Activated naive CD4-positive, alpha-beta T cell treated with anti-CD3 and anti-CD28 coated beads, Interleukin-2, amount 10 ng/mL, durations not matched to agents 7 days and 5 days (primary cell): Measurements from ENCODE around the gene ZBTB3.

Source experiments
- CTCF ChIA-PET: fragments of 350-600 bp; sonication (Branson Sonifier 250); formaldehyde crosslinking; loops from one replicate; lab custom pipeline; 2021; ENCODE audit warnings: antibody characterized with exemption; lab: Charles Lee
- DNase-seq: peaks from one replicate; pipeline ENCODE4 v3.0.0-alpha.2; 2020
- H3K27ac Mint-ChIP-seq: one replicate; pipeline ENCODE4 v1.8.0; 2021; ENCODE audit warnings: mild to moderate bottlenecking, moderate library complexity, mixed read lengths
- H3K27me3 Mint-ChIP-seq: one replicate; pipeline ENCODE4 v1.8.0; 2021; ENCODE audit warnings: mild to moderate bottlenecking, mixed read lengths
- H3K36me3 Mint-ChIP-seq: one replicate; pipeline ENCODE4 v1.8.0; 2021; ENCODE audit warnings: mixed read lengths
- H3K4me1 Mint-ChIP-seq: one replicate; pipeline ENCODE4 v1.8.0; 2021; ENCODE audit warnings: mixed read lengths
- H3K4me3 Mint-ChIP-seq: one replicate; pipeline ENCODE4 v1.8.0; 2021; ENCODE audit warnings: mild to moderate bottlenecking, moderate library complexity, mixed read lengths
- H3K9me3 Mint-ChIP-seq: one replicate; pipeline ENCODE4 v1.8.0; 2021; ENCODE audit warnings: mixed read lengths

The ZBTB3 gene

DNA sequence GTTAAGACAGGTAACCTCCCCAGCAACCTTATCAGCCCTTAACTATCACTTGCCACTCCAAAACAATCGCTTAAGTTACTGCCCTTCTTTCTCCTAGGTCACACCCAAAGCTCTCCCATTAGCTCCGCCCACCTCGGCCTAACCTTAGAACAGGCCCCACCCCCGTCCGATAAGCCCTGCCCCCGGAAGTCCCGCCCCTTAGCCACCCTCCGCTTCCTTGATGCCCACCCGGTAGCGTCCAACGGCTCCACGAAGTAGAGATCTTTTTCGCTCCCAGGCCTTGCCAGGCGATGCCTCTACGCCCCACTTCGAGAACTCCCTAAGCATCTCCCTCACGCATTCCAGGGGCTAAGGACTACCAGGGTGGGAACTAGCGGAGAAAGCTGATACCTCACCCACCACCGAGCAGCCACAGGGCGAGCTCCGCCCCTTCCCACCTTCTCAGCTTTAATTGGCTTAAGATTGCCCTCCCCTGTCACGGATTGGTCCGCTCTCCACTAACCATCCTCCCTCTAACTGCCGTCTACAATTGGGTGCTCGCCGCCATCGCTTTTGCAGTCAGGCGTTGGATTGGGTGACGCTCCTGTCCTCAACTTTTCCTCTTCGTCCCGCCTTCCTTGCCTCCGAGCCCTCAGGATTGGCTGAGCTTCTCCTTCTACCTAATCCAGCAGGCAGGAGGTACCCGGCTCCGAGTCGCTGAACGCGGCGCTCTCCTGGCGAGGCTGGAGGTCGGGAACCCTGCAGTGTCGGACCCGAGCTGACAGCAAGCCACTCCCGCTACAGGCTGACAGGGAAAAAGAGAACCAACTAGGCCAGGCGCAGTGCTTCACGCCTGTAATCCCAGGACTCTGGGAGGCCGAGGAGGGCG is at the start of gene ZBTB3:
TSS of gene ZBTB3 (minus strand) at position 425 of the 868 bp plus-strand sequence. CDS start 496 bp downstream, outside the sequence.
- Mint-ChIP-seq H3K4me3 (peak within 1 kb of the TSS; percentile 87), H3K9me3 (no peaks in the 10 kb centered on the region), H3K4me1 (peaks cover 35% of the 10 kb centered on the region), H3K36me3 (peaks cover 9% of the 10 kb centered on the region), H3K27me3 (peaks cover 8% of the 10 kb centered on the region), H3K27ac (peak within 1 kb of the TSS; percentile 94)
- CTCF ChIA-PET, result interaction anchor here (0.6 to 2.5 kb wide), 9 partner anchors 8 to 212 kb away, joined by 3 to 11 read pairs (median 4); partner anchors contain the start of gene POLR2G
- peak; percentile 98 for DNase-seq

DNA sequence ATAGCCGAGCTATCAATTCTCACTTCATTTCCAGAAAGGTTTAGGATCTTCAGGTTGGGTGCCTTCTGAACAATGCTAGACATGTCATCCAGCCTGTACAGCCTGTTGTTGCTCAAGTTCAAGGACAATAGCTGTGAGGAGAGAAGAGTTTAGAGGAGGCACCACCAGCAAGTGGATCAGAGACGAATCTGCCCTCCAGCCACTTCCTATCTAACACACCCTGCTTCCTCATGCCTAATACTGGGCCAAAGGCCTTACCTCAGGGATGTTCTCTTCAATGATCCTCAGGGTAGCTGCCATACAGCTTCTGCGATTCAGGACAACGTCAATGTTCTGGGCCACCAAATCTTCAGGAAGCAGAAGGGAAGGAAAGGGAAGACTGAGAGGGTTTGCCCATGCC is 47.1 kb upstream of the ZBTB3 start:
- H3K27ac Mint-ChIP-seq, result no peak overlapping the region
- peaks cover 63% of the 10 kb centered on the region for H3K36me3 Mint-ChIP-seq
- peaks cover 4% of the 10 kb centered on the region for H3K27me3 Mint-ChIP-seq
- H3K4me3 Mint-ChIP-seq, result no peak overlapping the region
- CTCF ChIA-PET, result interaction anchor here (0.7 to 2.5 kb wide), 3 partner anchors 14 to 62 kb away, joined by 3 to 10 read pairs (median 4); partner anchors contain the start of gene TMEM179B
- H3K4me1 Mint-ChIP-seq, result peaks cover 27% of the 10 kb centered on the region
- DNase-seq, result no peak
- no peaks in the 10 kb centered on the region for H3K9me3 Mint-ChIP-seq

DNA sequence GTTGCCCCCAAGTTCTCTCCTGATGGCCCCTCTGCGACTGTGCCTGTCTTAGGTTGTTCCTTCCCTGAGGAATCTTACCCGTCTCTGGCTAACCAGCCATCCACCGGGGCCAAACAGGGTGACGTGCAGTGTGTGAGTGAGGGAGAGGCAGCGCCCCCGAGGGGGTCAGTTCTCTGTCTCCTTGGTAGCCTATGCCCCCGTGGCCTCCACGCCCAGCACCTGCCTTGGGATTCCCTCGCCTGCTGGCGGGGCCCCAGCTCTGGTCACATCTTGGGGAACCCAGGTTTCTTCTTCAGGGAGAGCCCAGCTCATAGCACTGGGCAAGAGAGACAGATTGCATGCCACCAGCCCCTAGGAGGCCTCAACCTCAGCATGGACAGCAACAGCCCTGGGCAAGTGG is 45.5 kb upstream of the ZBTB3 start:
- peaks cover 15% of the 10 kb centered on the region for H3K4me1 Mint-ChIP-seq
- no peaks in the 10 kb centered on the region for H3K27me3 Mint-ChIP-seq
- no peaks in the 10 kb centered on the region for H3K9me3 Mint-ChIP-seq
- peaks cover 74% of the 10 kb centered on the region for H3K36me3 Mint-ChIP-seq
- peak overlapping the region; percentile 24 for H3K27ac Mint-ChIP-seq
- CTCF ChIA-PET, result interaction anchor here (2.5 kb wide), 1 partner anchor 13 kb away, joined by 10 read pairs; the partner anchor contains the start of gene TMEM179B
- DNase-seq, result no peak
- H3K4me3 Mint-ChIP-seq, result no peak overlapping the region

DNA sequence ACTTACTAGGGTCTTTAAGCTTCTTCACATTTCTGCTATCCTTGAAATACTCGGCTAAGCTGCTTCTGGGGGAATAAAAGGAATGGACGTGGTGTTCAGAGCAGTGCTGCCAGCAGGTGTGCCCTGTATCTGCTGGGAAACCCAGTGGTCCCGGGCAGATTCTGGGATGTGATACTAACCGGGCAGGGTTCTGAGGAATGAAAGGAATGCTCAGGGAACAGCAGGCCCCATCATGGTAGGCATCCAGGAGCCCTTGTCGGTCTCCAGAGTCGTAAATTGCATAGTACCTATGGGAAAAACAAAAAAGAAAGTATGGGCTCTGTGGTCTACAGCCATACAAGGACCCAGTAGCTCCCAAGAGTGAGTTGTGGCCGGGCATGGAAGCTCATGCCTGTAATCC is 42.3 kb upstream of the ZBTB3 start:
- H3K4me3 Mint-ChIP-seq, result no peak overlapping the region
- no peaks in the 10 kb centered on the region for H3K27me3 Mint-ChIP-seq
- H3K4me1 Mint-ChIP-seq, result peaks cover 12% of the 10 kb centered on the region
- CTCF ChIA-PET, result no interaction called here
- H3K27ac Mint-ChIP-seq, result no peak overlapping the region
- H3K36me3 Mint-ChIP-seq, result peaks cover 73% of the 10 kb centered on the region
- H3K9me3 Mint-ChIP-seq, result no peaks in the 10 kb centered on the region
- no peak for DNase-seq

DNA sequence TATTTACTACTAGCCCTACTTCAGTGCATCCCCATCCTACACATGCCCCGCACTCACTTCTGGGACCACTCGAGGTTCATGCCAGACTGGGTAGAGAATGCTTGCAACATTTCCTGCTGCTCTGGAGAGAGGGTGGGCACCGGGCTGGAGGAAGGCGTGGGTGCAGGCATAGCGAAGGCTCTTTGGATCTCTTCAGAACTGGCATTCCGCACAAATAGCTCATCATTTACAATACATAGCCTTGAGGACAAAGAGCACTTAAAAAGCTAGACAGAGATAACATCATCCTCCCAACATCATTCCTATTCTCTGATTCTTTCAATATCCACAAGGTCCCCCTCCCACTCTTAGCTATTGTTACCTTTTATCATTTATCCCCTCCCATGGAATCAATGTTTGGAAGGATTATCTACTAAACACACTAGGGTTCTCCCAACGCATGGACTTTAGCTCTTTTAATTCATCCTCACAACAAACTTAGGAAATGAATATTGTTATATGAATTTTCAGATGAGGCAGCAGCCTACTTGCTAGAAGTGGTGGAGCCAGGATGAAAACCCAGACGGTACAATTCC is 40.3 kb upstream of the ZBTB3 start:
- no peak for DNase-seq
- Mint-ChIP-seq H3K27ac (no peak overlapping the region), H3K27me3 (no peaks in the 10 kb centered on the region), H3K4me3 (no peak overlapping the region), H3K4me1 (peaks cover 29% of the 10 kb centered on the region), H3K9me3 (no peaks in the 10 kb centered on the region), H3K36me3 (peaks cover 75% of the 10 kb centered on the region)
- CTCF ChIA-PET, result interaction anchor here (0.7 to 1.4 kb wide), 4 partner anchors 9 to 34 kb away, joined by 3 to 6 read pairs (median 4); partner anchors contain the start of gene NXF1

DNA sequence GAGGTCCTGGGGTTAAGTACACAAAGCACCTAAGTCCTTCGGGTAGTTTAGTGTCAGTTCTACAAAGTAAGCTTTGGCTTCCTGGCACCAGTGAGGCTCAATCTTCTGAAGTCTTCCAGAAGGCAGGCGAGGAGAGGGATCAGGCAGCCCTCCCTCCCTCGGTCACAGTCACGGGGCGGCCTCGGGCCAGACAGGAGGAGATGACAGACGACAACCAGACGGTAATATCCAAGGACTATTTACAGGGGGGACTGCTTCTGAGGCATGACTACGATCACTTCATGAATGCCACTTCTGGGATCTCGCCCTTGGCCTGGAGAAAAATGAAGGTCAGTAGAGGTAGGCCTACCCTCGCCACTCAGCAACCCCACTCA is 38.2 kb upstream of the ZBTB3 start:
- H3K27me3 Mint-ChIP-seq, result no peaks in the 10 kb centered on the region
- no peaks in the 10 kb centered on the region for H3K9me3 Mint-ChIP-seq
- H3K27ac Mint-ChIP-seq, result peak overlapping the region; percentile 98
- peak overlapping the region; percentile 89 for H3K4me3 Mint-ChIP-seq
- peaks cover 47% of the 10 kb centered on the region for H3K4me1 Mint-ChIP-seq
- peaks cover 70% of the 10 kb centered on the region for H3K36me3 Mint-ChIP-seq
- CTCF ChIA-PET, result no interaction called here
- DNase-seq, result peak; percentile 48

DNA sequence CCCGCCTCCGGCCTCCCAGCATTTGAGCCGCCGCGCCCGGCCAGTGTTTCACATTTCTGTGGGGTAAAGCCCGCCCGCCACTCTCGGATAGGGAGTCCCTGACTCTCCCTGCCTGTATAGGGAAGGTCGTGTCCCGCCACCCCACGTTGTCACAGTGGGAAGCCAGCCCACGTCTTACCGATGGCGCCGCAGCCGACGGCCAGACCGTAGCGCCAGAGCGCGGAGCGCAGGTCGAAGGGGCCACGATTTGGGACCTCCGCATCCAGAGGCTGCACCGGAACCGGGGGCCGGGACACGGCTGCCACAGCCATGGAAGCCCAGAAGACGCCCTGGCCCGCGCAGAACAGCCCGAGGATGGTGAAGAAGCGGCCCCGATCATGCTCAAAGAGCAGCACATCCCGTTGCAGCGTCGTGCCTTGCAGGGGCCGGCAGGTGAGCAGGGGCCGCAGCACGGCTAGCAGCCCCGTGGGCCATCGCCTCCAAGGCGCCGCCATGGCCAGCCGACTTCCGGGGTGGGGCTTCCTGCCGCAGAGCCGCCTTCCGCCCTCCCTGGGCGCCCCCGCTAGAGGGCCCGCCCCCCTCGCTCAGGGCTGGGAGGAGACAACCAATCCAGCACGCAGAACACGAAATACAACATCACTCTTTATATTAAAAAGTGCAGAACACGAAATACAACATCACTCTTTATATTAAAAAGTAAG is 37.7 kb upstream of the ZBTB3 start, which contains the start of gene TMEM223:
TSS of gene TMEM223 (minus strand) at position 506 of the 701 bp plus-strand sequence. CDS start at position 494, 12 bp downstream.
- Mint-ChIP-seq H3K27ac (peak within 1 kb of the TSS; percentile 98), H3K4me1 (peaks cover 47% of the 10 kb centered on the region), H3K9me3 (no peaks in the 10 kb centered on the region), H3K4me3 (peak within 1 kb of the TSS; percentile 89), H3K36me3 (peaks cover 70% of the 10 kb centered on the region), H3K27me3 (no peaks in the 10 kb centered on the region)
- DNase-seq, result peak; percentile 95
- CTCF ChIA-PET, result interaction anchor here (1.0 to 1.2 kb wide), 2 partner anchors 73 to 112 kb away, joined by 3 read pairs; no protein-coding TSS in a partner anchor

DNA sequence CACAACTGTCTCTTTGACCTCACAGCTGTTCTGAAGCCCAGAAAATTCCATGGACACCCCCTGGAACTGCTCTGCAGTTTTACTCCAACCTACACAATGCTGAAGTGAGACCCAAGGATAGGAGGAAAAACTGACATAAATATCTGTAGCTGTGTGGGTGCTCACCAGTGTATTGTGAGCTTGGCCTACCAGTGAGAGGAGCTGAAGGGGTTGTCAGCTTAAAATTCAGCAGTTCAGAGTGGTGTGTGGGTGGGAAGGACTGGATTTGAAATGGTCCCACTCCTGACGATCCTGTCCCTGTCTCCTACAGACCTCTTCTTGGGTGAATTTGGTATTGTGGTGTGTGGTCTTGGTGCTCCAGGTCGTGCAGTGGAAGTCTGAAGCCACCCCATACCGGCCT is 35.6 kb upstream of the ZBTB3 start:
- Mint-ChIP-seq H3K27me3 (no peaks in the 10 kb centered on the region), H3K9me3 (no peaks in the 10 kb centered on the region), H3K4me3 (peak overlapping the region; percentile 96), H3K27ac (peak overlapping the region; percentile 98), H3K36me3 (peaks cover 56% of the 10 kb centered on the region), H3K4me1 (peaks cover 56% of the 10 kb centered on the region)
- DNase-seq, result no peak
- CTCF ChIA-PET, result interaction anchor here (0.8 to 4.2 kb wide), 3 partner anchors 16 to 92 kb away, joined by 3 to 32 read pairs (median 4); partner anchors contain the start of genes NXF1, SLC3A2 and ZBTB3

DNA sequence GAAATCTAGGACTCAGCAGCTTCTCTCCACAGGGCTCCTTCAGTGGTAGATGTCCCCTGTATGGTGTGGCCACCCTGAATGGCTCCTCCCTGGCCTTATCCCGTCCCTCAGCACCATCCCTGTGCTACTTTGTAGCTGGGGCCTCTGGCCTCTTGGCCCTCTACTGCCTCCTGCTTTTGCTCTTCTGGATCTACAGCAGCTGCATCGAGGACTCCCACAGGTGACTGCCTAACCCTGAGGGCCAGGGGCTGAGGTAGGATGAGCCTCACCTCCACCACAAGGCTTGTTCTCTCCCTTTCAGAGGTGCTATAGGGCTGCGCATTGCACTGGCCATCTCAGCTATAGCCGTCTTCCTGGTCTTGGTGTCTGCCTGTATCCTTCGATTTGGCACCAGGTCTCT is 35.0 kb upstream of the ZBTB3 start:
- H3K4me3 Mint-ChIP-seq, result peak overlapping the region; percentile 96
- no peak for DNase-seq
- no peaks in the 10 kb centered on the region for H3K9me3 Mint-ChIP-seq
- peaks cover 50% of the 10 kb centered on the region for H3K36me3 Mint-ChIP-seq
- CTCF ChIA-PET, result interaction anchor here (0.8 to 4.2 kb wide), 5 partner anchors 17 to 216 kb away, joined by 3 to 46 read pairs (median 4); partner anchors contain the start of genes NXF1, SLC3A2 and ZBTB3
- no peaks in the 10 kb centered on the region for H3K27me3 Mint-ChIP-seq
- H3K4me1 Mint-ChIP-seq, result peaks cover 56% of the 10 kb centered on the region
- peak overlapping the region; percentile 98 for H3K27ac Mint-ChIP-seq

DNA sequence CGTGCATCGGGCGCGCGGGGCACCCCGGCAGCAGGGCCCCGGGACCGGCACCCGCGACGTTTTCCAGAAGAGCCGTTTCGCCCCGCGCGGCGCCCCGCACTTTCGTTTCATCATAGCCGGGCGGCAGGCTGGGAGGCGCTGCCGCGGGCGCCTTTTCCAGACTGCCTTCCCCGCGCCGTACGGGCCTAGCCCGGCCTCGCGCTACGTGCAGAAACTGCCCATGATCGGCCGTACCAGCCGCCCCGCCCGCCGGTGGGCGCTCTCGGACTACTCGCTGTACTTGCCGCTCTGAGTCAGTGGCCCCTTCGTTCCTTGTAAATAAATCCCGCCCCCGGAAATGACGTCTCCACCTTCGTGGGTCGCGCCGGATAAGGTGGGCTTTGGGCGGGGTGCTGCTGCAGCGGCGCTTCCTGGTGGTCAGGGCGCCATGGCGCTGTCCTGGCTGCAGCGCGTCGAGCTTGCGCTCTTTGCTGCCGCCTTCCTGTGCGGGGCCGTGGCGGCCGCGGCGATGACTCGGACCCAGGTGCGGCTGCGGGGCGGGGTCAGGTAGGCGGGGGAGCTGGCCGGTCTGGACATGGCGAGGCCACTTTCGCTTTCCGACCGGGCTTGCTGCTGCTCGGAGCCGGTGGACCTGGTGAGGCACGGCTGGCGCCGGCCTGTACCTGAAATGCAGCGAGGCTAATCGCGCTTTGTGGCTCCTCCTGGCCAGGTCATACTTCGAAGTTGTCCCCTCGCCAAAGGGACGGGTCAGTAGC is 33.2 kb upstream of the ZBTB3 start, which contains the start of gene TMEM179B:
TSS of gene TMEM179B (plus strand) at position 398 of the 755 bp plus-strand sequence. CDS start at position 428, 30 bp downstream.
- CTCF ChIA-PET, result interaction anchor here (0.7 to 4.2 kb wide), 29 partner anchors 10 to 129 kb away, joined by 3 to 65 read pairs (median 4); partner anchors contain the start of genes NXF1, POLR2G, SLC3A2 and STX5
- Mint-ChIP-seq H3K4me3 (peak within 1 kb of the TSS; percentile 96), H3K27me3 (no peaks in the 10 kb centered on the region), H3K9me3 (no peaks in the 10 kb centered on the region), H3K27ac (peak within 1 kb of the TSS; percentile 98), H3K36me3 (peaks cover 49% of the 10 kb centered on the region), H3K4me1 (peaks cover 50% of the 10 kb centered on the region)
- peak; percentile 99 for DNase-seq

DNA sequence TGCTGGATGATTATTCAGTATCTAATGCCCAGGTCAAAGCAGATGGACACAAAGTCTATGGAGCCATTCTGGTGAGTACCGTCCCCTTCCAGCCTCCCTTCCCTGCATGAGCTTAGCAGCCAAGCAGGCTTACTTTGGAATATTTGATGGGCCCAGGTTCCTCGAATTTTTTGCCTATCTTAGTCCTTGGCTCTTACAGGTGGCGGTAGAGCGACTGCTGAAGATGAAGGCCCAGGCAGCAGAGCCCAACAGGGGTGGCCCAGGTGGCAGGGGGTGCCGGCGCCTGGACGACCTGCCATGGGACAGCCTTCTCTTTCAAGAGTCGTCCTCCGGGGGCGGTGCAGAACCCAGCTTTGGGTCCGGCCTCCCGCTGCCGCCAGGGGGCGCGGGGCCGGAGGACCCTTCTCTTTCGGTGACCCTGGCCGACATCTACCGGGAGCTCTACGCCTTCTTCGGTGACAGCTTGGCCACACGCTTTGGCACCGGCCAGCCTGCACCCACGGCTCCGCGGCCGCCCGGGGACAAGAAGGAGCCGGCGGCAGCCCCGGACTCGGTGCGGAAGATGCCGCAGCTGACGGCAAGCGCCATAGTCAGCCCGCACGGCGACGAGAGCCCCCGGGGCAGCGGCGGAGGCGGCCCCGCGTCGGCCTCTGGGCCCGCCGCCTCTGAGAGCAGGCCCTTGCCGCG is 32.5 kb upstream of the ZBTB3 start:
- CTCF ChIA-PET, result interaction anchor here (0.8 to 4.2 kb wide), 35 partner anchors 8 to 192 kb away, joined by 3 to 65 read pairs (median 4); partner anchors contain the start of genes NXF1, POLR2G, SLC3A2 and STX5
- no peaks in the 10 kb centered on the region for H3K27me3 Mint-ChIP-seq
- peaks cover 44% of the 10 kb centered on the region for H3K36me3 Mint-ChIP-seq
- H3K27ac Mint-ChIP-seq, result peak overlapping the region; percentile 85
- peak overlapping the region; percentile 77 for H3K4me3 Mint-ChIP-seq
- no peaks in the 10 kb centered on the region for H3K9me3 Mint-ChIP-seq
- H3K4me1 Mint-ChIP-seq, result peaks cover 46% of the 10 kb centered on the region
- peak; percentile 90 for DNase-seq

DNA sequence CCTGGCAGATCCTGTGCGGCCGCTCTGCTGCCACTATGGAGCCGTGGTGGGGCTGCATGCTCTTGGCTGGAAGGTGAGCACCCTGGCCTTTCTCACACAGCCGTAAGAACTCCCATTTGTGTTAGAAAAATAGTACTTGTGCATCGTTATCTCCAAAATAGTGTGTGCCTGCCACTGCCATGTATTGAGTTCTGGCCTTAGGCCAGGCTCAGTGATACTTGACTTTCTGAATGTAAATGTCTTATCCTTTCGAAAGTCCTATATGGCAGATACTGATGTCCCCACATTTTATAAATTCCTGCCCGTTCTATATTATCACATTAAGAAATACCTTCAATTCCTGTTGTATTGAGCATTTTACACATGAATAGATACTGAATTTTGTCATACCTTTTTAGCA is 28.8 kb upstream of the ZBTB3 start:
- CTCF ChIA-PET, result no interaction called here
- H3K36me3 Mint-ChIP-seq, result peaks cover 28% of the 10 kb centered on the region
- peaks cover 11% of the 10 kb centered on the region for H3K4me1 Mint-ChIP-seq
- H3K4me3 Mint-ChIP-seq, result no peak overlapping the region
- no peak overlapping the region for H3K27ac Mint-ChIP-seq
- H3K9me3 Mint-ChIP-seq, result no peaks in the 10 kb centered on the region
- no peaks in the 10 kb centered on the region for H3K27me3 Mint-ChIP-seq
- DNase-seq, result no peak
